Nucleus accumbens (tissue), 56 donors: ENCODE data around the gene ADGB.
"Not testable (repeated sequence)": the region's sequence is repeated elsewhere in the genome, so short reads cannot be mapped to it uniquely, and the experiment has no call there.

Source experiments
- DNase-seq, 56 donors: peaks; one replicate each; lab custom pipeline; 2025; lab: John Stamatoyannopoulos, UW

ADGB gene

DNA sequence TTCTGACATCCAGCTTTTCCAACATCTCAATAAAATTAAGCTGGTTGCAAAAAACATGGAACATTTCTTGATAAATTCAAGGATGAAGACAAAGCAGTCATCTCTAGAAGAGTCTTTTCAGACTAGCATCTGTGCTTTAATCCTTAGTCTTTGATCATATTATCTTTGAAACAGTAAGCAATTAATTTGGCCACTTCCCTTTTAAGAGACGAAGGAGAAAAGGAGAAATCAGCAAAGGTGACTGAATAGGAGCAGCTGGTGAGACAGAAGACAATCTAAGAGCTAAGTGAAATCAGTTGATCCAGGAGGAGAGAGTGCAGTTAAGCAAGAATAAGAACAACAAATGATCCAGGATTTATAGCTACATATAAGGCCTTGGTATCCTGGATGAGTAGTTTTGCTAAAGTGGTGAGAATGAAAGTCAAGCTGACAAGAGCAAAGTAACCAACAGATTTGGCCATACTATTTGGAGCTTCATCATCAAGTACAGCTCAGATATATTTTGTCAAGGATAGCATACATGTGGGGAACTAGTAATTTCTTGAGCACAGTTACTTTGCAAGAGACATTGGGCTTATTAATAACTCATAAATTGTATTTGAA lies 215.5 kb downstream of the ADGB start:
- no peak for DNase-seq

DNA sequence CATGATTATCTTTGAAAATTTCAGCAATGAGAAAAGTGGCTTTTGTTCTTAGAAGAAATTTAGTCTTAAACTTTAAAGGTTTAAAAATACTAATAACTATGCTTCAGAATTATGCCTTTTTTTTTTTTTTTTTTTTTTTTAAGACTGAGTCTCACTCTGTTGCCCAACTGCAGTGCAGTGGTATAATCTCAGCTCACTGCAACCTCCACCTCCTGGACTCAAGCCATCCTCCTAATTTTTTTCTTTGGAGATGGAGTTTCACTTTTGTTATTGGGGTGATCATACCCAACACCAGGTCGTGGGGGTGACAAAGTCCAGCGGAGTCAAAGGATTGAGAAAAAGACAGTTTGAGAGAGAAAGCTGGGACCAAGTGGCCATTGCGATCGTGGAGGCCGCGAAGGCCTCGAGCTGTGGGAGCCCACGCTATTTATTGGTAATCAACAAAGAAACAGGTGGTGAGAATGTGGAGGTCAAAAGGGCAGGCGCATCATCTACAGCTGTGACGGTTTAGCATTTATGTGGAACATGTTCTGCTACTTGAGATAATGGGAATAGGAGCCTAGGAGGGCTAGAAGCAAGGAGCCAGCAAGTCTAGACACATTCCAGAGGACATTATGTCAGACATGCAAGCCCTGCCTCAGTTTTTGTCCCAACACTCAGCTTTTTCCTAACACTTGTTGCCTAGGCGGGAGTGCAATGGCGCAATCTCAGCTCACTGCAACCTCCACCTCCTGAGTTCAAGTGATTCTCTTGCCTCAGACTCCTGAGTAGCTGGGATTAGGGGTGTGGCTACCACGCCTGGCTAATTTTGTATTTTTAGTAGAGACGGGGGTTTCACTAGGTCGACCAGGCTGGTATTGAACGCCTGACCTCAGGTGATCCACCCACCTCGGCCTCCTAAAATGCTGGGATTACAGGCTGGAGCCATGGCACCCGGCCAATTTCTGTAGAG lies 217.0 kb downstream of the ADGB start:
- DNase-seq, result not testable (repeated sequence)

- no peak for DNase-seq
Observed at GRCh38 chr6:146819596-146820320, 221.0 kb downstream of the ADGB start.

- no peak for DNase-seq
Observed at GRCh38 chr6:146827216-146827928, 228.6 kb downstream of the ADGB start.

GRCh38 chr6:146829792-146830565 lies 231.2 kb downstream of the ADGB start:
- no peak for DNase-seq

- no peak for DNase-seq
Observed at GRCh38 chr6:146833157-146833556, 234.4 kb downstream of the ADGB start.

DNA sequence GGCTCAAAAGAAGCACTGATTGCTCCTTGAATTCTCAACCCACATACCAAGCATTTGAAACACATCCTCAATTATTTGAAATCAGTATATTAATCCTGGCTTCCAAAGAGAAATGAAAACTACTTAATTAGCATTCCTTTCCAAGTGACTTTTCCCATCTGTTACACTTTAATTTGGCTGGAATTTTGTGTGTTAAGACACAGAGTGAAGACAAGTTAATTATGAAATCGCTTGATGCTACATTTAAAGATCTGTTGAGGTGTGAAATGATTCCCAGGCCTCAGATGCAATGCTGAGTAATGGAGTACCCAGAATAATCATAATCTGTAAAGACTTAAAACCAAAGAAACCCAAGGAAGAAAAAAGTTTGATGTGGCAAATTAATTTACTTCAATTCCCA lies 241.4 kb downstream of the ADGB start:
- DNase-seq, result no peak

- DNase-seq, result no peak
Observed at GRCh38 chr6:146840641-146841040, 241.9 kb downstream of the ADGB start.

DNA sequence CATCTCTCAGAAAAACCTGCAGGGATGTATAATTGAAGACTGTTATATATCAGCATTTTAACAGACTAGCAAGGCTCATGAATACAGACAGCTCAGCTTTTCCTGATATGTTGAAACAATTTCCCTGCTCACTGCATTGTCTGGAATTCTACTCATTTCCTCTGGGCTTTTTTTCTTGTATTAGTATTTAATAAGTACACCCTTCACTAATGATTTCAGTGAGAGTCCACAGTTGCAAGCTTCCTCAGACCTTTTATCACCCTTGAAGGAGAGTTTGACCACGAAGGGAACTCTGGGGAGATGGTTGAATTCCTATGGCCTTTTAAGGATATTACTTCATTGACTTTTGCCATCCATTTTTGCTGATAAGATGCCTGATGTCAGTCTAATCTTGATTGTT lies 248.7 kb downstream of the ADGB start:
- no peak for DNase-seq

- peak in 34 of 56 donors; percentile 1 to 78 (median 32) for DNase-seq
Observed at GRCh38 chr6:146850238-146850896, 251.6 kb downstream of the ADGB start.

DNA sequence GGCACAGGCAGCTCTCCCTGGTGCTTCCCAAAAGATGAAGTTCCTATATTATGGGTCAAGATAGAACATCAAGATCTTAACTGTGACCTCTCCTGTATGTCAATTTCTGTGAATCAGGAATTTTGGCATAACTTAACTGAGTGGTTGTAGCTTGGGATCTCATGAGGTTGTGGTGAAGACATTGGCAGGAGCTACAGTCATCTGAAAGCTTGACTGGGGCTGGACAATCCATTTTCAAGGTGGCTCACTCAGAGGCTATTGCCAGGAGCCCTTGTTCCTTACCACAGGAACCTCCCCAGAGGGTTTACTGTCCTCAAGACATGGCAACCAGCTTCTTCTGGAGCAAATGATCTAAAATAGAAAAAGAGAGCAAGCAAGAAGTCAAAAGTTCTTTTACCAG lies 252.2 kb downstream of the ADGB start:
- no peak for DNase-seq

DNA sequence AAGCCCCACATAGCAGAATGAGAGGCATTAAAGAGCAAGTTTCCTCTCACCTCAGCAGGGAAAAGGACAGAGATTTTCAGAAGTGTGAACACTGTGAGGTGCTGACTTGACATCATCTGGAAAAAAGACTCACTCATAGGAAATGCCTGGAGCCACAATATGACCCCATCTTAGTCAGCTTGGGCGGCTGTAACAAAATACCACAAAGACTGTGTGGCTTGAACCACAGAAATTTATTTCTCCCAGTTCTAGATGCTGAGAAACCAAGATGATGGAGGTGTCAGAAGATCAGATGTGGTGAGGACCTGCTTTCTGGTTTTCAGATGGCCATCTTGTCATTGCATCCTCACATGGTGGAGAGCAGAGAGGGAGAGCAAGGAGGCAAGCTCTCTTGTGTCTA lies 253.1 kb downstream of the ADGB start:
- no peak for DNase-seq

DNA sequence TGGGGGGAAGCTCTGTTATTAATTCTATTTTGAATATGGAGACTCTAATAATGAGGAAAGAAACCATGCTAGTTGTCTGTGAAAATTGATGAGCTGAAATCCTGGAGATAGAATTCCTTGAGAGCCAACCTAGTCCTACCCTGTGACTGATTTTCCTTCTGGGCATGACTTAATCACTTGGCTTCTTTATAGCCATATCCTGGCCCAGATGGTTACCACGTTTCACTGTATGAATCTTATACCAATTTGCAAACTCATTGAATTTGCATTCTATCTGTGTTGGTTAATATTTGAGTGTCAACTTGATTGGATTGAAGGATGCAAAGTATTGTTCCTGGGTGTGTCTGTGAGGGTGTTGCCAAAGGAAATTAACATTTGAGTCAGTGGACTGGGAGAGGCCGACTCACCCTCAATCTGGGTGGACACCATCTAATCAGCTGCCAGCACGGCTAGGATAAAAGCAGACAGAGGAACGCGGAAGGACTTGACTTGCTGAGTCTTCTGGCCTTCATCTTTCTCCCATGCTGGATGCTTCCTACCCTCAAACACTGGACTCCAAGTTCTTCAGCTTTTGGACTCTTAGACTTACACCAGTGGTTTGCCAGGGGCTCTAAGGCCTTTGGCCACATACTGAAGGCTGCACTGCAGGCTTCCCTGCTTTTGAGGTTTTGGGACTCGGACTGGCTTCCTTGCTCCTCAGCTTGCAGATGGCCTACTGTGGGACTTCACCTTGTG lies 255.9 kb downstream of the ADGB start:
- DNase-seq, result not testable (repeated sequence)

GRCh38 chr6:146855889-146856288 lies 257.1 kb downstream of the ADGB start:
- DNase-seq, result no peak

- no peak for DNase-seq
Observed at GRCh38 chr6:146856296-146856695, 257.5 kb downstream of the ADGB start.

- DNase-seq, result peak; percentile 35 to 94 (median 80)
Observed at GRCh38 chr6:146857180-146857979, 258.6 kb downstream of the ADGB start.

DNA sequence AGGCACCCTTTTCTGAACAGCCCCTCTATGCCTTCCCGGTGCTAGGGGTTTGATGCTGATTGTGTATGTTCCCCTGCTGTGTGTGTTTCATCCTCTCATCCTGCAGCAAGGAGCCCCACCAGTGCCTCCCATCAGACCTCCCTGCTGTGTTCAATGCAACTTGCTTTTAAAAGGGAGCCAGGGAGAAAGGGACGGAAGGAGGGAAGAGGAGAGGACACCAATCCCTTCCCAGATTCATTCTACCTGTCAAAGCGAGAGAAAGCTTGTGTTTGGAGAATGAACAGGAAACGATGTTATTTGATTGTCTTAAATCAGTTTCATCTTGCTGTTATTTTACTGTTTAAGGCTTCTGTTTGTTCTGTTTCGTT lies 259.2 kb downstream of the ADGB start:
- DNase-seq, result peak in 26 of 56 donors; percentile 15 to 78 (median 48)

GRCh38 chr6:146859206-146859605 lies 260.4 kb downstream of the ADGB start:
- DNase-seq, result no peak
